B cell (primary cell): Measurements from ENCODE around the gene TNFAIP8L2. TPM values are rescaled to one million over a fixed set of nuclear protein-coding genes. Genes with fewer than 3 reads are reported as not detected.

ENCODE experiments used
- ATAC-seq: fragments of 200-7000 bp; cut with Tn5 transposase; one replicate; pipeline ENCODE4 v1.10.0; 2021; ENCODE audit warnings: low read depth, mild to moderate bottlenecking, moderate number of reproducible peaks, moderate library complexity
- CTCF ChIA-PET: fragments of 350-600 bp; sonication (Branson Sonifier 250); formaldehyde crosslinking; loops from one replicate; lab custom pipeline; 2021; ENCODE audit warnings: antibody characterized with exemption, inconsistent platforms; lab: Charles Lee
- POLR2A ChIA-PET: fragments of 350-600 bp; sonication (Branson Sonifier 250); formaldehyde crosslinking; loops from one replicate; lab custom pipeline; 2021; ENCODE audit warnings: antibody characterized with exemption; lab: Charles Lee
- DNase-seq: peaks from one replicate; pipeline ENCODE4 v3.0.0; 2013
- H2AFZ ChIP-seq: 2 replicates; pipeline ENCODE4 v1.6.1; 2012; ENCODE audit warnings: mild to moderate bottlenecking, low read depth, low read length; ENCODE audit not compliant: insufficient read depth, poor library complexity, severe bottlenecking
- H3K27ac ChIP-seq, 2 donors: 1 replicate in 1 of 2; 2 replicates in 1 of 2; pipeline ENCODE4 v1.5.1; 2012 to 2013; ENCODE audit warnings: low read length in 2 of 2, mild to moderate bottlenecking in 2 of 2, moderate library complexity in 1 of 2
- H3K27me3 ChIP-seq, 4 experiments: fragments of 200-600 bp in 1 of 4; sonication (generic) in 1 of 4; replicated peaks in 1 of 4; 1 replicate in 2 of 4; 2 replicates in 2 of 4; pipeline versions ENCODE4 v1.6.1 to v1.7.0; 2013 to 2016; ENCODE audit warnings: low read length in 3 of 4, mild to moderate bottlenecking in 2 of 4, mixed read lengths in 1 of 4, moderate library complexity in 1 of 4; ENCODE audit not compliant: insufficient read depth in 4 of 4, control insufficient read depth in 3 of 4; ENCODE audit errors: control extremely low read depth in 1 of 4
- H3K36me3 ChIP-seq, 2 experiments: replicated peaks in 1 of 2; 1 replicate in 1 of 2; 2 replicates in 1 of 2; pipeline versions ENCODE4 v1.6.1 to v1.7.1; 2013; ENCODE audit warnings: low read length in 1 of 2; ENCODE audit not compliant: insufficient read depth in 2 of 2, control insufficient read depth in 1 of 2; ENCODE audit errors: control extremely low read depth in 1 of 2, extremely low read depth in 1 of 2
- H3K4me1 ChIP-seq, 2 donors: fragments of 200-600 bp in 1 of 2; sonication (generic) in 1 of 2; 1 replicate in 1 of 2; 2 replicates in 1 of 2; pipeline versions ENCODE4 v1.5.1 to v1.6.1; 2013 to 2017; ENCODE audit warnings: low read length in 2 of 2; ENCODE audit not compliant: control insufficient read depth in 2 of 2, insufficient read depth in 2 of 2
- H3K4me2 ChIP-seq: replicated peaks from 2 replicates; pipeline ENCODE3; 2012; ENCODE audit warnings: mild to moderate bottlenecking, low read depth, low read length; ENCODE audit not compliant: poor library complexity, severe bottlenecking
- H3K4me3 ChIP-seq, 5 experiments: fragments of 200-600 bp in 1 of 5; sonication (generic) in 1 of 5; 1 replicate in 3 of 5; 2 replicates in 2 of 5; pipeline versions ENCODE4 v1.5.1 to v1.7.0; 2011 to 2016; ENCODE audit warnings: low read length in 4 of 5, mild to moderate bottlenecking in 4 of 5, low read depth in 2 of 5, control low read depth in 1 of 5, moderate library complexity in 1 of 5; ENCODE audit not compliant: insufficient read depth in 1 of 5; ENCODE audit errors: control extremely low read depth in 1 of 5, extremely low read depth in 1 of 5
- H3K79me2 ChIP-seq: fragments of 200-600 bp; sonication (generic); one replicate; pipeline ENCODE4 v1.6.0; 2016; ENCODE audit warnings: low read length; ENCODE audit not compliant: control insufficient read depth, insufficient read depth
- H3K9ac ChIP-seq: fragments of 200-600 bp; sonication (generic); 2 replicates; pipeline ENCODE4 v1.6.1; 2017; ENCODE audit warnings: mild to moderate bottlenecking, low read length, moderate library complexity
- H3K9me3 ChIP-seq, 3 donors: one replicate each; pipeline versions ENCODE4 v1.6.1 to v1.7.1; 2013; ENCODE audit warnings: low read length in 2 of 3; ENCODE audit not compliant: control insufficient read depth in 2 of 3, insufficient read depth in 1 of 3; ENCODE audit errors: control extremely low read depth in 1 of 3
- H4K20me1 ChIP-seq: 2 replicates; pipeline ENCODE4 v1.6.0; 2012; ENCODE audit warnings: mild to moderate bottlenecking, low read length; ENCODE audit not compliant: insufficient read depth, control insufficient read depth, poor library complexity, severe bottlenecking
- H3K27ac Mint-ChIP-seq: one replicate; pipeline ENCODE4 v1.8.0; 2021; ENCODE audit warnings: mixed read lengths
- H3K27me3 Mint-ChIP-seq: one replicate; pipeline ENCODE4 v1.8.0; 2021; ENCODE audit warnings: mixed read lengths
- H3K4me1 Mint-ChIP-seq: one replicate; pipeline ENCODE4 v1.8.0; 2021; ENCODE audit warnings: mixed read lengths
- H3K4me3 Mint-ChIP-seq: one replicate; pipeline ENCODE4 v1.8.0; 2021; ENCODE audit warnings: mixed read lengths
- H3K9me3 Mint-ChIP-seq: one replicate; pipeline ENCODE4 v1.8.0; 2022; ENCODE audit warnings: mixed read lengths; ENCODE audit not compliant: insufficient read depth
- CTCF ChIP-seq: fragments of 200-600 bp; IDR thresholded peaks from one replicate; pipeline ENCODE4 v1.8.0; 2022; ENCODE audit warnings: antibody characterized with exemption, mild to moderate bottlenecking
- EZH2 ChIP-seq: IDR thresholded peaks from 2 replicates; pipeline ENCODE4 v1.6.1; 2012; ENCODE audit warnings: borderline replicate concordance, low read depth, mild to moderate bottlenecking, moderate library complexity, low read length; ENCODE audit not compliant: insufficient read depth, poor library complexity, severe bottlenecking
- WGBS: methylation state at CpG from one replicate; pipeline ENCODE4 v1.1.5; 2013; ENCODE audit warnings: missing lambda C conversion rate; ENCODE audit not compliant: insufficient coverage; 5-methylcytosine and 5-hydroxymethylcytosine counted together
- intact Hi-C: fragments of 100-400 bp; cut with micrococcal nuclease; formaldehyde crosslinking; loops from one replicate; pipeline ENCODE4 v1.10.0; 2022
- polyA plus RNA-seq: library from polyadenylated mRNA; depleted of rRNA; stranded (reverse); fragments of >200 nt; gene quantifications from 2 replicates; pipeline ENCODE4 v1.2.3, GENCODE V29; 2012
- total RNA-seq, 2 donors: library from RNA; stranded (reverse); fragments of 120-200 nt in 1 of 2; gene quantifications; 1 replicate in 1 of 2; 2 replicates in 1 of 2; pipeline versions ENCODE4 v1.2.3 to v1.2.4, GENCODE V29; 2013 to 2022

Gene TNFAIP8L2
- total and polyA plus RNA-seq, 2 donors (not counting 1 experiment from before 2014, with no cell fraction given), result 9.1 to 14.9 TPM

DNA sequence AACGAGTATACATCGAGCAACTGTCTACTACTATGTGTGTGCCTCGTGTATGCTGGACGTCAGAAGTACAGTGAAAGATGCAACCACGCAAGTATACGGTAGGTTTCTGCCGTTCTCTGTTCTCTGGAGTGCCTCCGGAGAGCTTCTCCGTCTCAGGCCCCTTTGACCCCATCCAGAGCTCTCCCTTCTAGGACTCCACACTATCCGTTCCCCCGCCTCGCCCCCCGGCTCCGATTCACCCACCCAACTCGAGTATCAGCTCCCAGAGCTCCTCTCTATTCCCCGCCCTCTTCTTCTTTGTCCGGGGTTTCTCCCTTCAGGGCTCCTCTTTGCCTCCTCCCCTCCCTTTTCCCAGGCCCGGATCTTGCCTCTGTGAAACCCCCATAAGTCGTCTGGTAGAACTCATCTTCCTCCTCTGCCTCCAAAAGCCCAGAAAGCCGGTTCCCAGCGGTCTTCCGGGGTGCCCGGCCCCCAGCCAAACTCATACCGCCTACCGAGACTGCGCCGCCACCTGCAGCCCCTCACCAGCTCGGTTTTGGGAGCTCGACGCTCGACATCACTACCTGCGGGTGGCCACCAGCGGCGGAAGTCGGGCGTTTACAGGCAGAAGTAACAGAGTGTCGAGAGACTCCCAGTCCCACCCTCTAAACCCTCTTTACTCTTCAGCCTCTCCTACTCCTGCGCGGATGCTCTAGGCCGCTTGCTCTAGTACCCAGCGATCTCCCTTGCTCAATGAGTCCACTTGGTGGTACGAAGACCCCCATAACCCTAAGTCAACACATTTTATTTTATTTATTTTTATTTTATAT lies 33.4 kb downstream of the TNFAIP8L2 start, which contains the start of gene VPS72:
Gene VPS72 (minus strand): TSS at position 561 of the 809 bp plus-strand sequence. CDS start 76 bp downstream, at position 485.
- ATAC-seq, result peak; percentile 91
- H3K36me3 ChIP-seq, result peaks cover 4 to 9% of the 10 kb centered on the region in 2 experiments
- H3K9me3 ChIP-seq, result no peaks in the 10 kb centered on the region
- peaks cover 26% of the 10 kb centered on the region for H3K4me1 Mint-ChIP-seq
- intact Hi-C loops, result loop anchor here (1.0 to 2.0 kb wide), 4 partner anchors 9 to 209 kb away; partner anchors contain the start of genes LYSMD1, PSMB4 and RFX5
- DNase-seq, result peak; percentile 91
- no peaks in the 10 kb centered on the region for H4K20me1 ChIP-seq
- peak within 1 kb of the TSS; percentile 75 to 91 for H3K27ac ChIP-seq
- H3K27ac Mint-ChIP-seq, result peak within 1 kb of the TSS; percentile 95
- H3K4me1 ChIP-seq, result peaks cover 13 to 22% of the 10 kb centered on the region in 2 donors
- peak within 1 kb of the TSS; percentile 81 for H3K4me2 ChIP-seq
- H3K79me2 ChIP-seq, result peaks cover 32% of the 10 kb centered on the region
- CTCF ChIA-PET, result interaction anchor here (0.6 to 1.6 kb wide), 11 partner anchors 12 to 627 kb away, joined by 3 to 7 read pairs (median 3); partner anchors contain the start of genes PI4KB, PSMD4 and TMOD4
- peak within 1 kb of the TSS; percentile 55 to 92 (median 86) for H3K4me3 ChIP-seq
- 1% methylated on average over 37 of the region's 42 CpGs for WGBS
- H3K9ac ChIP-seq, result peak within 1 kb of the TSS; percentile 89
- no peak for TF ChIP-seq CTCF
- TF ChIP-seq EZH2, result no peak
- H3K27me3 ChIP-seq, result no peaks in the 10 kb centered on the region
- H3K27me3 Mint-ChIP-seq, result no peaks in the 10 kb centered on the region
- H2AFZ ChIP-seq, result peak within 1 kb of the TSS; percentile 91
- POLR2A ChIA-PET, result interaction anchor here (0.6 to 2.2 kb wide), 8 partner anchors 9 to 826 kb away, joined by 3 to 8 read pairs (median 4); partner anchors contain the start of genes LYSMD1, PIP5K1A, POGZ and RPRD2
- H3K9me3 Mint-ChIP-seq, result no peaks in the 10 kb centered on the region
- peak within 1 kb of the TSS; percentile 96 for H3K4me3 Mint-ChIP-seq
